Fibroblast of lung (primary cell): Measurements from ENCODE around the gene KRT25. TPM values are rescaled to one million over a fixed set of nuclear protein-coding genes. Genes with fewer than 3 reads are reported as not detected.

Source experiments
- DNase-seq, 2 donors: peaks; one replicate each; pipeline versions ENCODE4 v3.0.0 to v3.0.0-alpha.2; 2010; ENCODE audit warnings: low read depth in 2 of 2
- H2AFZ ChIP-seq: 2 replicates; pipeline ENCODE4 v1.5.1; 2012; ENCODE audit warnings: low read length, control low read depth, inconsistent platforms
- H3K27ac ChIP-seq: 2 replicates; pipeline ENCODE4 v1.5.1; 2011; ENCODE audit warnings: low read length, control low read depth; ENCODE audit not compliant: insufficient read depth
- H3K27me3 ChIP-seq: 2 replicates; pipeline ENCODE4 v1.5.1; 2011; ENCODE audit warnings: mild to moderate bottlenecking, low read length; ENCODE audit not compliant: control insufficient read depth, insufficient read depth
- H3K36me3 ChIP-seq: 2 replicates; pipeline ENCODE4 v1.5.1; 2011; ENCODE audit warnings: low read length; ENCODE audit not compliant: control insufficient read depth, insufficient read depth
- H3K4me1 ChIP-seq: 2 replicates; pipeline ENCODE4 v1.5.1; 2011; ENCODE audit warnings: low read length; ENCODE audit not compliant: control insufficient read depth, insufficient read depth; ENCODE audit errors: extremely low read depth
- H3K4me2 ChIP-seq: 2 replicates; pipeline ENCODE4 v1.5.1; 2011; ENCODE audit warnings: low read length, control low read depth; ENCODE audit not compliant: insufficient read depth; ENCODE audit errors: extremely low read depth
- H3K4me3 ChIP-seq, 4 experiments: fragments of 200-600 bp in 1 of 4; sonication (generic) in 1 of 4; replicated peaks in 1 of 4; 2 replicates each; pipeline ENCODE4 v1.5.1; 2011 to 2016; ENCODE audit warnings: low read length in 4 of 4, low read depth in 3 of 4, mild to moderate bottlenecking in 3 of 4, control low read depth in 2 of 4, inconsistent platforms in 1 of 4, mixed read lengths in 1 of 4; ENCODE audit not compliant: insufficient read depth in 1 of 4; ENCODE audit errors: control extremely low read depth in 1 of 4
- H3K79me2 ChIP-seq: 2 replicates; pipeline ENCODE4 v1.5.1; 2012; ENCODE audit warnings: mild to moderate bottlenecking, low read length, inconsistent platforms; ENCODE audit not compliant: control insufficient read depth, insufficient read depth
- H3K9ac ChIP-seq: 2 replicates; pipeline ENCODE4 v1.5.1; 2011; ENCODE audit warnings: mild to moderate bottlenecking, low read length, control low read depth; ENCODE audit not compliant: insufficient read depth
- H3K9me3 ChIP-seq: 2 replicates; pipeline ENCODE4 v1.5.1; 2012; ENCODE audit warnings: low read depth, low read length; ENCODE audit not compliant: control insufficient read depth, insufficient read depth
- H4K20me1 ChIP-seq: 2 replicates; pipeline ENCODE4 v1.5.1; 2011; ENCODE audit warnings: low read length; ENCODE audit not compliant: control insufficient read depth, insufficient read depth; ENCODE audit errors: extremely low read depth
- CTCF ChIP-seq, 2 donors: IDR thresholded peaks in 1 of 2; conservative IDR thresholded peaks in 1 of 2; 1 replicate in 1 of 2; 2 replicates in 1 of 2; pipeline ENCODE4 v1.5.1; 2011 to 2012; ENCODE audit warnings: low read length in 2 of 2, control low read depth in 1 of 2, inconsistent platforms in 1 of 2, low read depth in 1 of 2, mild to moderate bottlenecking in 1 of 2
- EZH2 ChIP-seq: IDR thresholded peaks from 2 replicates; pipeline ENCODE4 v1.5.1; 2012; ENCODE audit warnings: low read length, control low read depth, mild to moderate bottlenecking; ENCODE audit errors: missing control alignments
- polyA plus RNA-seq, 2 donors: library from polyadenylated mRNA; depleted of rRNA in 1 of 2; stranded (reverse) in 1 of 2; unstranded in 1 of 2; fragments of >200 nt; gene quantifications; 2 replicates each; pipeline ENCODE4 v1.2.1, GENCODE V29; 2011 to 2012; ENCODE audit warnings: missing spikeins in 1 of 2
- total RNA-seq: library from RNA; depleted of rRNA; stranded (reverse); fragments of >200 nt; gene quantifications from 2 replicates; pipeline ENCODE4 v1.2.1, GENCODE V29; 2014

KRT25 gene
- total and polyA plus RNA-seq, 2 donors (not counting 1 experiment from before 2014, with no cell fraction given) = not detected

- H3K27me3 ChIP-seq = peaks cover 11% of the 10 kb centered on the region
- no peak overlapping the region for H3K4me3 ChIP-seq
- no peaks in the 10 kb centered on the region for H3K9me3 ChIP-seq
- no peak overlapping the region for H3K4me2 ChIP-seq
- DNase-seq = peak; percentile 38 to 68
- no peaks in the 10 kb centered on the region for H3K36me3 ChIP-seq
- no peaks in the 10 kb centered on the region for H3K4me1 ChIP-seq
- H3K9ac ChIP-seq = no peak overlapping the region
- TF ChIP-seq EZH2 (no peak), CTCF (conservative IDR thresholded peaks at IDR 0.05 in 1 of 2, IDR thresholded peaks at IDR 0.05 in 1 of 2; ENCODE audit: low read depth in 1 of 2, low read length in 2 of 2) (peak; percentile 59 to 76)
- no peaks in the 10 kb centered on the region for H4K20me1 ChIP-seq
- H3K27ac ChIP-seq = no peak overlapping the region
- no peaks in the 10 kb centered on the region for H3K79me2 ChIP-seq
- no peak overlapping the region for H2AFZ ChIP-seq
Observed at GRCh38 chr17:40791787-40792436, 36.8 kb upstream of the KRT25 start.

GRCh38 chr17:40791111-40791510 is 36.0 kb upstream of the KRT25 start:
- no peaks in the 10 kb centered on the region for H3K79me2 ChIP-seq
- no peak overlapping the region for H2AFZ ChIP-seq
- no peaks in the 10 kb centered on the region for H3K4me1 ChIP-seq
- no peak overlapping the region for H3K9ac ChIP-seq
- no peaks in the 10 kb centered on the region for H4K20me1 ChIP-seq
- no peaks in the 10 kb centered on the region for H3K9me3 ChIP-seq
- H3K27ac ChIP-seq = no peak overlapping the region
- no peak overlapping the region for H3K4me3 ChIP-seq
- peaks cover 9% of the 10 kb centered on the region for H3K27me3 ChIP-seq
- H3K4me2 ChIP-seq = no peak overlapping the region
- TF ChIP-seq CTCF (conservative IDR thresholded peaks at IDR 0.05 in 1 of 2, IDR thresholded peaks at IDR 0.05 in 1 of 2; ENCODE audit: low read depth in 1 of 2, low read length in 2 of 2) = no peak
- no peak for TF ChIP-seq EZH2
- H3K36me3 ChIP-seq = no peaks in the 10 kb centered on the region
- no peak for DNase-seq

- DNase-seq = no peak
- Histone ChIP-seq H4K20me1 (no peaks in the 10 kb centered on the region), H3K36me3 (no peaks in the 10 kb centered on the region), H3K4me2 (no peak within 1 kb of the TSS), H3K4me3 (no peak within 1 kb of the TSS), H3K79me2 (no peaks in the 10 kb centered on the region), H2AFZ (no peak within 1 kb of the TSS), H3K4me1 (no peaks in the 10 kb centered on the region), H3K27me3 (peaks cover 10% of the 10 kb centered on the region), H3K27ac (no peak within 1 kb of the TSS), H3K9ac (no peak within 1 kb of the TSS), H3K9me3 (no peaks in the 10 kb centered on the region)
- no peak for TF ChIP-seq CTCF (conservative IDR thresholded peaks at IDR 0.05 in 1 of 2, IDR thresholded peaks at IDR 0.05 in 1 of 2; ENCODE audit: low read depth in 1 of 2, low read length in 2 of 2)
- no peak for TF ChIP-seq EZH2
Observed at GRCh38 chr17:40782450-40782849, 27.3 kb upstream of the KRT25 start, which contains the start of gene KRT27. Gene KRT27, minus strand, starts transcription at chr17:40782550. Its CDS starts 57 bp downstream, at chr17:40782493.
